Measurements from ENCODE around the gene ADCY3.
A peak's percentile ranks its signal among the peaks of the same experiment; 100 is the strongest.

ADCY3 gene

GRCh38 chr2:24903161-24904103 lies 16.6 kb downstream of the ADCY3 start:
- DNase-seq (ENCODE audit: low spot score), result peak; percentile 25

- peak; percentile 47 for DNase-seq (ENCODE audit: low spot score)
These were observed 20.6 kb downstream of the ADCY3 start for GRCh38 chr2:24899361-24899910.

GRCh38 chr2:24898122-24899109 lies 21.6 kb downstream of the ADCY3 start:
- DNase-seq (ENCODE audit: low spot score), result peak; percentile 58

GRCh38 chr2:24894750-24895149 lies 25.3 kb downstream of the ADCY3 start:
- no peak for DNase-seq (ENCODE audit: low spot score)

- DNase-seq (ENCODE audit: low spot score), result no peak
These were observed 26.1 kb downstream of the ADCY3 start for GRCh38 chr2:24893934-24894333.

- DNase-seq (ENCODE audit: low spot score), result no peak
These were observed 27.1 kb downstream of the ADCY3 start for GRCh38 chr2:24892928-24893327.

- no peak for DNase-seq (ENCODE audit: low spot score)
These were observed 28.8 kb downstream of the ADCY3 start for GRCh38 chr2:24891201-24891600.

- DNase-seq (ENCODE audit: low spot score), result no peak
These were observed 30.8 kb downstream of the ADCY3 start for GRCh38 chr2:24889221-24889620.

- DNase-seq (ENCODE audit: low spot score), result no peak
These were observed 31.9 kb downstream of the ADCY3 start for GRCh38 chr2:24888177-24888576.

GRCh38 chr2:24887307-24887874 lies 32.6 kb downstream of the ADCY3 start:
- no peak for DNase-seq (ENCODE audit: low spot score)

GRCh38 chr2:24886691-24887304 lies 33.2 kb downstream of the ADCY3 start:
- DNase-seq (ENCODE audit: low spot score), result no peak

- DNase-seq (ENCODE audit: low spot score), result no peak
These were observed 33.9 kb downstream of the ADCY3 start for GRCh38 chr2:24886126-24886501.

GRCh38 chr2:24885221-24886125 lies 34.6 kb downstream of the ADCY3 start:
- no peak for DNase-seq (ENCODE audit: low spot score)

- DNase-seq (ENCODE audit: low spot score), result no peak
These were observed 36.1 kb downstream of the ADCY3 start for GRCh38 chr2:24883946-24884345.

- DNase-seq (ENCODE audit: low spot score), result no peak
These were observed 38.4 kb downstream of the ADCY3 start for GRCh38 chr2:24881623-24882022.

GRCh38 chr2:24881158-24881557 lies 38.9 kb downstream of the ADCY3 start:
- no peak for DNase-seq (ENCODE audit: low spot score)

GRCh38 chr2:24878341-24878740 lies 41.7 kb downstream of the ADCY3 start:
- no peak for DNase-seq (ENCODE audit: low spot score)

GRCh38 chr2:24877646-24878045 lies 42.4 kb downstream of the ADCY3 start:
- DNase-seq (ENCODE audit: low spot score), result no peak

- no peak for DNase-seq (ENCODE audit: low spot score)
These were observed 43.0 kb downstream of the ADCY3 start for GRCh38 chr2:24877067-24877466.

- DNase-seq (ENCODE audit: low spot score), result no peak
These were observed 44.1 kb downstream of the ADCY3 start for GRCh38 chr2:24875901-24876300.

All from left forelimb (tissue), 1 donor.